COR-L47 (cell line): ENCODE data around the gene CEBPB.
"Not testable (repeated sequence)": the region's sequence is repeated elsewhere in the genome, so short reads cannot be mapped to it uniquely, and the experiment has no call there.

Experiments
- DNase-seq: peaks from one replicate; lab custom pipeline; 2025; lab: John Stamatoyannopoulos, UW

CEBPB gene

DNA sequence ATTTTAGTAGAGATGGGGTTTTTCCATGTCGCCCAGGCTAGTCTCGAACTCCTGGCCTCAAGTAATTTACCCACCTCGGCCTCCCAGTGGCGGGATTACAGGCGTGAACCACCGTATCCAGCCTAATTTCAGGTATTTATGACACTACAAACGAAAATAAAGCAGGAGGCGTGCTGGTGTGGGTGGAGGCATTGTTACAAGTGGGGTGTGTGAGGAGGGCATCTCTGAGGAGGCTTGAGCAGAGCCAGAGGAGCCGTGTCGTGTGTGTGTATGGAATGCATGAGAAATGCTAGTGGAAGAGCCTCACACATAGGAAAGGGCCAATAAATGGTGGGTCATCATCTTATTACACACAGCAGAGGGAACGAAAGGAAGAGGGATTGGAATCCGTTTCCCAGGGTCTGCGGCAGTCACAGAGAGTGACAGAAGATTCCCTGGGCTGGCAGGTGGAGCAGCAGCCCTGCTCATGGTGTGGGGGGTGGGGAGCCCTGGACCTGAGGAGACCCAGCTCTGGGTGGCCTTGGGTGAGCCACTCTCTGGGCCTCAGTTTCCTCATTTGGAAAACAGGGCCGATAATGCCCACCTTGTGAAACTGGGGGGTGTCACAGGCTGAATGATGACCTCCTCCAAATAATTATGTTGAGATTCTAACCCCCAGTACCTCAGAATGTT, 19.9 kb upstream of the CEBPB start:
- no peak for DNase-seq

- no peak for DNase-seq
Observed at GRCh38 chr20:50172347-50173013, 18.1 kb upstream of the CEBPB start.

DNA sequence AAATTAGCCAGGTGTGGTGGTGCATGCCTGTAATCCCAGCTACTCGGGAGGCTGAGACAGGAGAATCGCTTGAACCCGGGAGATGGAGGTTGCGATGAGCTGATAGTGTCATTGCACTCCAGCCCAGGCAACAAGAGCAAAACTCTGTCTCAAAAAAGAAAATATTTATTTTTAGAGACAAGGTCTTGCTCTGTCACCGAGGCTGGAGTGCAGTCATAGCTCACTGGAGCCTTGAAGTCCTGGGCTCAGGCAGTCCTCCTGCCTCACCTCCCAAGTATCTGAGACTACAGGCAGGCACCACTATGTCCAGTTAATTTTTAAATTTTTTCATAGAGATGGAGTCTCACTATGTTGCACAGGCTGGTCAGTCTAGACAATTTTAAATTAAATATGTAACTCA, 16.2 kb upstream of the CEBPB start:
- DNase-seq = no peak

DNA sequence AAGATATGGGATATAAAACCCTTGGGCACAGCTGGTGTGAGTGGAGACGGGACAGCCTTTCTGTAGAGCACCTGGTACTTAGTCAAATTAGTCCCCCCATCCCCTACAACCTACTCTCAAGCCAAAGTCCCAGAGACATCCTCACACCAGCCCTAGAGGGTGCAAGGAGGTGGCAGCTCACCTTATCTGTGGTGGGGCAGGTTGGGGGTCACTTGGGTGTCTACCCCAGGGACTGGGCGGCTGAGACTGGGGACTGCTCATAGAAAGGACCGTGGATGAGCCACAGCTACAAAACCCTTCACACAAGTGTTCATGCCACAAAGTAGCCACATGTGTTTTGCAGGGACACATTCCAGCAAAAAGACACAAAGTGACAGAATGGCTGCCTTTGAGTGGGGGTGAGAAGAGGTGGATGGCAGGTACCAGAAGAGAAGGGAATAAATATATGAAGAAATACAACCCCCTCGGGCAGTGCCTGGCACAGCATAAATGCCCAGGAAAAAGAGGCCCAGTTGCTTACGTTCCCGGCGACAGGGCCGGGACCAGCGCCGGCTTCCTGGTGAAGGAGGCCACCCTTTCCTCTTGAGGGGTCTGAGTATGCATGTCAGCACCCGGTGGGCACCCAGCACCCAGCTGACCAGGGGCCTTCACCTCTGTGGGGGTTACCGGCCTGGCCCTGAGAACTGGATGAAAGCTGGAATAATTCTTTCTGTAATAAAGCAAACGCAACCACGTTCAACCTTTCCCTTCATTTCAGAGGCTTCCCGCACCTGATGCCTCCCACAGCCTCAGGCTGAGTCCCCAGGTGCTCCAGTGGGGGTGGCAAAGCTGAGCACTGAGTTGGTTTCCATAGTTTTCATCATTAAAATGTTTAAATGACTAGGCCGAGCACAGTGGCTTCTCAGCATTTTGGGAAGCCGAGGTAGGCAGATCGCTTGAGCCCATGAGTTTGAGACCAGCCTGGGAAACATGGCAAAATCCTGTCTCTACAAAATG, 14.4 kb upstream of the CEBPB start:
- no peak for DNase-seq

- DNase-seq = not testable (repeated sequence)
Observed at GRCh38 chr20:50178672-50179071, 12.0 kb upstream of the CEBPB start.

- no peak for DNase-seq
Observed at GRCh38 chr20:50181344-50181743, 9.3 kb upstream of the CEBPB start.

GRCh38 chr20:50182346-50182745, 8.3 kb upstream of the CEBPB start:
- DNase-seq = no peak

- DNase-seq = no peak
Observed at GRCh38 chr20:50185426-50185825, 5.2 kb upstream of the CEBPB start.

DNA sequence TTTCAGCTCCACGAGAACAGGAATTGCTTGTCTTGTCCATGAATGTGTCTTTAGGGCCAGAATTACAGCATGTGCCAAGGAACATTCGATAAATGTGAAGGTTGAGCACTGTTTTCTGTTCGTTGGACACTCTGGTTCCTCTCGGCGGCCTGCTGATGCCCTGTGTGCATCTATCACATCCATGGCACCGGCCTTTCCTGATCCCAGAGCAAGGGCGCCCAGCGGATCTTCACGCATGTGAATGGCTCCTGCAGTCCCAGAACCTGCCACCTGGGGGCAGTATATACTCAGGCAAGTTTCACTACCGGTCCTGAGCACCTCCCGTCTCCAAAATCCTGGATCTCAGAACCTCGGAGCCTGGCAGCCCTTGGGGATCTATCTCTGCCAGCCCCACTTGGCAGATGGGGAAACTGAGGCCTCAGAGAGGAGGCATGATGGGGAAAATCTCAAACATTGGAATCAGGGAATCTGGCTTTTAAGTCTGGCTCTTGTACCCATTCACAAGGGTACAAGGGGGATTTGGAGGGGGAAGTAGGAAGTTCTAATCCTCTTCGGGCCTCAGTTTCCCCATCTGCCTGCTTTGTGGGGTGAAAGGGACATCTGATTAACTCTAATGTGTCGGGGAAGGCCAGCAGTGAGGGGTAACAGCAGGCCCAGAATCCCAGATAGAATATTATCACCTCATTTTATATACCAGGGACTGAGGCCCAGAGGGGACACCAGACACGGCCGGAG, 4.3 kb upstream of the CEBPB start:
- peak; percentile 82 for DNase-seq

DNA sequence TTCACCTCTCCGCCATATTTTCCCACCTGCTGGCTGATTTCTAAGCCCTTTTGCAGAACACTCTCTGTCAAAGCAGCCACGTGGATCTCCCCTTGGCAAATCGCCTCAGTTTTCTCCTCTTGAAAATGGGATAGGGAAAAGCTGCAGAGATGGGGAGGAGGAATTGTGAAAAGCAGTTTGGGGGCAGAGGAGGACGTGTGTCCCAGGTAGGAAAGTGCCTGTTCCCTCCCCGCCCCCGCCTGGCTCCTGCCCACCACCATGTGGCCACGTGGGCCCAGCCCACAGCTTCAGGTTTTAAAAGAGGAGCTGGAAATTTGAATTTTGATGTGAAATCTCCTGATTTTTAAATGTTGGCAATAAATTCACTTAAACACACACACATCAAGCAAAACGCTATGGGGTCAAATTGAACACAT, 3.6 kb upstream of the CEBPB start:
- no peak for DNase-seq

DNA sequence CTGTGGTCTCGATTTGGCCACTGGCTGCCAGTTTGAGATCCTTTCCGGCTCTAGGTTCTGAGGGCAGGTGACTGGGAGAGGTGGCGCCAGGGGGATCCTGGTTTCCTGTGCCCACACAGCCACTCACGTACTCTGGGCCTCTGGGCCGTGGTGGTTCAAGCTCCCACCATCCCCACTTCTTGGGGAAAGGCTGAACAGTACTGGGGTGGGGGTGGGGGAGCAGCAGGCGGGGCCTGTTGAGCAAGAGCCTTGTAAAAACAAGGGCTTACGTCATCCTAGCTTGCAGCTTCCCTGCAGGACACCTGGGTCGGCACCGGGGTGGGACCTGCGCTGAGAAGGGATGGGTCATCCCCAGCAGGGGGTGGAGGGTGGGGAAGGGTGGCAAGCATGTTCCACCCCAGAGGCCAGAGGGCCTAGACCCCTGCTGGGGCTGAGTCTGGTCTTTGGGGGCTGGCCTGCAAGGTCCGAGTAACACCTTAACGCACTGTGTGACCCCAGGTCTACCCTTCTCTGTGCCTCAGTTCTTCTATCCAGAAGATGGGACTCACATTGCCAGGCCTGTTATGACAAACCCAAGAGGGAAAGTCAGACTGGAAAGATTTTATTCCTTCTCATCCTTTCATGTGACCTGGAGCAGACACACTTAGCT, 3.1 kb upstream of the CEBPB start:
- DNase-seq = no peak

GRCh38 chr20:50188287-50188688, 2.3 kb upstream of the CEBPB start:
- DNase-seq = no peak

DNA sequence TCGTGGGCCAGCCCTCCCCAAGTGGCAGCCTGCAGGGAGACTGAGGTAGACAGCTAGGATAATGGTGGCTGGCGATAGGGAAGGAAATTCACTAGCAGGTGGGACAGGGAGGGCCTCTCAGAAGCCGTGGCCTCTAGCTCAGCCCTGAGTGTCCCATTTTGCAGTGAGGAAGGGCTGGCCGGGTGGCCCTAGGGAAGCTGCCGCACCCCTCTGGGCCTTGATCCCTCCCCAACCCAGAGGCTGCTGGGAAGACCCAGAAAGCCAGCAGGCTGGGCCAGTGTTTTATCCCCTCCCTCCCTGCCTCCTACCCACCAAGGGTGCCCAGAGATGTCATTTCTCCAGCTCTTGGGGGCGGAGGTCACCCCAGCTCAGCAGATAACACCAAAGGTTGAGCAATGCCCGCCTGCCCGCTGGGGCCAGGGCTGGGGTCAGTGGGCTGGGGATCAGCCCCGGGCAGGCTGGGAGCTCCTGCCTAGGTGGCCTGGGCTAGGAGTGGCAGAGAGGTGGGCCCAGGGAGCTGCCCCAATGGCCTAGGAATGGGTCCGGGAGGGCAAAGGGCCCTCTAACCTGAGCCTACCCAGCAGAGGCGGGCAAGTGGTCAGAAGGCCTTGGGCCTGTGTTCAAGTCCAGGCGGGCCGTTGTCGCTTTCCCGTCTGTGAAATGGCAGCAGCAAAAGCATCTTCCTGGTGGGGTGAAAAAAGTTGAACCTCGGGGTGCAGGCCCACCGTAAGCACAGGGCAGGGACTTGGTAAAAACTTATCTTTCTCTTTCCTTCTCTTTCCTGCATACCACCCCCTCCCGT, 1.6 kb upstream of the CEBPB start:
- DNase-seq = no peak

DNA sequence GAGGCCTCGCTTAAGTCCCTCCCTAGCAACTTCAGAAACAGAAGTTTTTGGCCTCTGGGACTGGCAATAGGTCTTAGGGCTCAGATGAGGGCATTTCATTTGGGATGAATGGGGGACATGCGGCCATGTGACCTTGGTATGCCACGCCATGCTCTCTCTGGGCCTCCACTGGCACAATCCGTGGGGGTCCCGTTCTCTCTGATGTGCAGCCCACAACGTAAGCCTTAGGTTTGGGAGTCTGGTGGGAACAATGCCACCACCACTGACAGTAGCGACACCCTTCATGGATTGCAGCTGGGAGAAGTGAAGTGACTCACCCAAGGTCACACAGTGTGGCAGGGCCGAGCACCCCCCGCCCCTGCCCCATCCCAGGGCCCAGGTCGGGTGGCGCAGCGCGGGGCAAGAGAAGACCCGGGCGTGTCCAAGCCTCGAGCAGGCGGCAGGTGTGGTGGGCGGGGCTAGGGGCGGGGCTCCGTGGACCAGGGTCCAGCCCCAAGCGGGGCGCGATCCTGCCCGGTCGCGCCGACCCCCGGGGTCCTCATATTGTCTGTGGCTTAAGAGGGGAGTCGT, 864 bp upstream of the CEBPB start:
- DNase-seq = no peak

DNA sequence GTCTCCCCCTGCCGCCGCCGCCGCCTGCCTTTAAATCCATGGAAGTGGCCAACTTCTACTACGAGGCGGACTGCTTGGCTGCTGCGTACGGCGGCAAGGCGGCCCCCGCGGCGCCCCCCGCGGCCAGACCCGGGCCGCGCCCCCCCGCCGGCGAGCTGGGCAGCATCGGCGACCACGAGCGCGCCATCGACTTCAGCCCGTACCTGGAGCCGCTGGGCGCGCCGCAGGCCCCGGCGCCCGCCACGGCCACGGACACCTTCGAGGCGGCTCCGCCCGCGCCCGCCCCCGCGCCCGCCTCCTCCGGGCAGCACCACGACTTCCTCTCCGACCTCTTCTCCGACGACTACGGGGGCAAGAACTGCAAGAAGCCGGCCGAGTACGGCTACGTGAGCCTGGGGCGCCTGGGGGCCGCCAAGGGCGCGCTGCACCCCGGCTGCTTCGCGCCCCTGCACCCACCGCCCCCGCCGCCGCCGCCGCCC, 474 bp downstream of the CEBPB start:
- DNase-seq = peak; percentile 33

- DNase-seq = peak; percentile 51
Observed at GRCh38 chr20:50191544-50192363, 1.1 kb downstream of the CEBPB start.

DNA sequence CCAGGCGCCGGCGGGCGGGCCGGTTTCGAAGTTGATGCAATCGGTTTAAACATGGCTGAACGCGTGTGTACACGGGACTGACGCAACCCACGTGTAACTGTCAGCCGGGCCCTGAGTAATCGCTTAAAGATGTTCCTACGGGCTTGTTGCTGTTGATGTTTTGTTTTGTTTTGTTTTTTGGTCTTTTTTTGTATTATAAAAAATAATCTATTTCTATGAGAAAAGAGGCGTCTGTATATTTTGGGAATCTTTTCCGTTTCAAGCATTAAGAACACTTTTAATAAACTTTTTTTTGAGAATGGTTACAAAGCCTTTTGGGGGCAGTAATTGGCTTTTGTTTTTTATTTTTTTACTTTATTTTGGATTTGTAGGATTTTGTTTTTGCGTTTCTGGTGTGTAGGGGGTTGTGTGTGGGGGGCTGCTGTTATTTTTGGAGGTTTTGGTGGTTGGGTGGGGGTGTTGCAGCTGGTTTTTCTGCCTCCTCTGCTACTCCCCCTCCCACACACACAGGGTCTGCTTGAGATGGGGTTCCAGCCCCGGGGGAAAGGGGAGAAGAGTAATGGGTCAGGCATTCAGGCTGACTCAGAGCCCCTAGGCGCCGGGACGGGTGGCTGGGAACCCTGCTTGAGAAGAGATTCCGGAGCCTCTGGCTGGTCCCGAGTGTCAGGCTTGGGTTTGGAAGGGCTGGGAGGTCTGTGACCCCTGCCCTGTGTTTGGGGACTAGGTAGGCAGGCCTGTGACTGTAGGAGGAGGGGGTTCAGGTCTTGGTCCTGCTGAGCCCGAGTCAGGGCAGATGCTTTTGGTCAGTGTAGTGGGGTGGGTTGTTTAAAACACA, 2.0 kb downstream of the CEBPB start:
- DNase-seq = peak; percentile 70

DNA sequence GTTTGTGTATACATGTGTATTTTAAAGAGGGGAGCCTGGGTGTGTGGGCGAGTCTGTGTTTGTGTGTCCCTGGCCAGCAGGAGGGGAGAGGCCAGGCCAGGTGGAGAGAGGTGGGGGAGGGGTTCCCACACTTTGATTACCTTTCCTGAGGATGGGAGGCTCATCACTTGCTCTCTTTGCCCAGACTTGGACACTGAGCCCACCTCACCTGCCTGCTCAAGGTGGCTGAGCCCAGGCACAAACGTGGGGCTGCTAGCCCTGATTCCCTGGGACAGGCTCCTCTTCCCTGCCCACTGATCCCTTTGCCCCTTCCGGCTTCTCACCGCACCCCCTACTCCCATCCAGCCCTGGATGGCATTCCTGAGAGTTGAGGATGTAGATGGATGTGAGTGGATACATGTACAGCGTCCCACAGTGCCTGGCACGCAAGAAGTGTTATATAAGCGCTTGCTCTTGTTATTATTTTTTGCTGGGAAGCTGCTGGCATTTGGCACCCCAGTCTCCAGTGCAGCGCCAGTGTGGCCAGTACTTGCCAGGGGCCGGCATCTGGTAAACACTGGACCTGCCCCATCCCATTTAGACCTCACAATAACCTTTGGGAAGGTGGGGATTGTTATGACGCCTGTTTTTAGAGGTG, 2.7 kb downstream of the CEBPB start:
- DNase-seq = no peak
